Measurements from ENCODE around the gene ZNF470. TPM values are rescaled to one million over a fixed set of nuclear protein-coding genes. Genes with fewer than 3 reads are reported as not detected.

ZNF470 gene
- total RNA-seq, 4 donors from 2014 or later: 1.3 to 2.6 (median 1.9) TPM

GRCh38 chr19:56543776-56544175, 23.5 kb upstream of the ZNF470 start:
- WGBS, 2 donors: 94 to 98% methylated on average over 2 of the region's 2 CpGs
- H3K4me3 ChIP-seq (ENCODE audit: low read depth, poor library complexity, severe bottlenecking): no peak overlapping the region
- DNase-seq (ENCODE audit: low spot score in 2 of 2): no peak
- TF ChIP-seq, protein P1, sequence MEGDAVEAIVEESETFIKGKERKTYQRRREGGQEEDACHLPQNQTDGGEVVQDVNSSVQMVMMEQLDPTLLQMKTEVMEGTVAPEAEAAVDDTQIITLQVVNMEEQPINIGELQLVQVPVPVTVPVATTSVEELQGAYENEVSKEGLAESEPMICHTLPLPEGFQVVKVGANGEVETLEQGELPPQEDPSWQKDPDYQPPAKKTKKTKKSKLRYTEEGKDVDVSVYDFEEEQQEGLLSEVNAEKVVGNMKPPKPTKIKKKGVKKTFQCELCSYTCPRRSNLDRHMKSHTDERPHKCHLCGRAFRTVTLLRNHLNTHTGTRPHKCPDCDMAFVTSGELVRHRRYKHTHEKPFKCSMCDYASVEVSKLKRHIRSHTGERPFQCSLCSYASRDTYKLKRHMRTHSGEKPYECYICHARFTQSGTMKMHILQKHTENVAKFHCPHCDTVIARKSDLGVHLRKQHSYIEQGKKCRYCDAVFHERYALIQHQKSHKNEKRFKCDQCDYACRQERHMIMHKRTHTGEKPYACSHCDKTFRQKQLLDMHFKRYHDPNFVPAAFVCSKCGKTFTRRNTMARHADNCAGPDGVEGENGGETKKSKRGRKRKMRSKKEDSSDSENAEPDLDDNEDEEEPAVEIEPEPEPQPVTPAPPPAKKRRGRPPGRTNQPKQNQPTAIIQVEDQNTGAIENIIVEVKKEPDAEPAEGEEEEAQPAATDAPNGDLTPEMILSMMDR (IDR thresholded peaks at IDR 0.05): no peak
- no peak for TF ChIP-seq POLR2A (IDR thresholded peaks at IDR 0.05)
- intact Hi-C loops (cut with DNase I; ENCODE audit: low total_unique reads): no loop called here

DNA sequence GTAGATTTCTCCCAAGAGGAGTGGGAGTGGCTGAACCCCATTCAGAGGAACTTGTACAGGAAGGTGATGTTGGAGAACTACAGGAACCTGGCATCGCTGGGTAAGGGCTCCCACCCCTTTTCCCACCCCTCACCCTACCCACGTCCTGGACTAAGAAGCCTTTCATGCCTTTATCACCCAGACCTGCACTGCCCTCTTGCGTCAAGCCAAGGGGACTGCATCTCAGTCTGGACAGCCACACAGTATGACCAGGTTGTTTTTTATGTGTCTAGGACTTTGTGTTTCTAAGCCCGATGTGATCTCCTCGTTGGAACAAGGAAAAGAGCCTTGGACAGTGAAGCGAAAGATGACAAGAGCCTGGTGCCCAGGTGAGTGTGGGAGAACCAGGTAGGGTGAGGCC, 19.7 kb upstream of the ZNF470 start:
- intact Hi-C loops (cut with DNase I; ENCODE audit: low total_unique reads): no loop called here

GRCh38 chr19:56554272-56554869, 12.9 kb upstream of the ZNF470 start:
- intact Hi-C loops (cut with DNase I; ENCODE audit: low total_unique reads): no loop called here
- no peak overlapping the region for H3K4me3 ChIP-seq (ENCODE audit: low read depth, poor library complexity, severe bottlenecking)
- no peak for TF ChIP-seq POLR2A (IDR thresholded peaks at IDR 0.05)
- TF ChIP-seq, protein P1 (IDR thresholded peaks at IDR 0.05): no peak
- no peak for DNase-seq (ENCODE audit: low spot score in 2 of 2)
- 86 to 95% methylated on average over 6 of the region's 6 CpGs for WGBS, 2 donors

More for the DNA sequence above, 19.7 kb upstream of the ZNF470 start:
- TF ChIP-seq POLR2A (IDR thresholded peaks at IDR 0.05): no peak
- DNase-seq (ENCODE audit: low spot score in 2 of 2): no peak
- WGBS, 2 donors: 68% methylated on average over 6 of the region's 6 CpGs
- no peak overlapping the region for H3K4me3 ChIP-seq (ENCODE audit: low read depth, poor library complexity, severe bottlenecking)

DNA sequence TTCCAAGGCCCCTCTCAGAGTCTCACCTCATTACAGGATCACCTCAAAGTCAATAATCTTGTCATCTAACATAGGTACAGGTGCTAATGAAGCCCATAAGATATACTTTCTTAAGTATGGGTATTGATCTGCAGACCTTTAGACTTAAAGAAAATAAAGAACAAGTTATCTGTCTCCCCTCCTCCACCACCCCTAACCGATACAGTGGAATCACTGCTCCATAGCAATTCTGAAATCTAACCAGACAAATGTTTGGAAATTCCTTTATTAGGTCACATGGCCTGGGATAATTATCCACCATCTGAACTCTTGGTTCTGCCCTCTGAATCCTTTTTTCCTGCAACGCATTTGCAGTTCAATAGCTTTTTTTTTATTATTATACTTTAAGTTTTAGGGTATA, 4.5 kb upstream of the ZNF470 start:
- no peak for DNase-seq (ENCODE audit: low spot score in 2 of 2)
- intact Hi-C loops (cut with DNase I; ENCODE audit: low total_unique reads): no loop called here
- no peak for TF ChIP-seq POLR2A (IDR thresholded peaks at IDR 0.05)
- TF ChIP-seq, protein P1 (IDR thresholded peaks at IDR 0.05): no peak
- WGBS, 2 donors: 96 to 97% methylated on average over 2 of the region's 2 CpGs
- no peak overlapping the region for H3K4me3 ChIP-seq (ENCODE audit: low read depth, poor library complexity, severe bottlenecking)

GRCh38 chr19:56566904-56567273, 379 bp upstream of the ZNF470 start:
- WGBS, 2 donors: 1% methylated on average over 19 to 23 of the region's 23 CpGs
- TF ChIP-seq POLR2A (IDR thresholded peaks at IDR 0.05): no peak
- TF ChIP-seq, protein P1 (IDR thresholded peaks at IDR 0.05): no peak
- peak overlapping the region; percentile 85 for H3K4me3 ChIP-seq (ENCODE audit: low read depth, poor library complexity, severe bottlenecking)
- intact Hi-C loops (cut with DNase I; ENCODE audit: low total_unique reads): no loop called here
- DNase-seq (ENCODE audit: low spot score in 2 of 2): peak; percentile 37 to 87

GRCh38 chr19:56572589-56572988, 5.3 kb downstream of the ZNF470 start:
- 50% methylated on average over 2 of the region's 2 CpGs for WGBS, 2 donors
- no peak for TF ChIP-seq POLR2A (IDR thresholded peaks at IDR 0.05)
- TF ChIP-seq, protein P1 (IDR thresholded peaks at IDR 0.05): no peak
- DNase-seq (ENCODE audit: low spot score in 2 of 2): no peak
- no peak overlapping the region for H3K4me3 ChIP-seq (ENCODE audit: low read depth, poor library complexity, severe bottlenecking)
- intact Hi-C loops (cut with DNase I; ENCODE audit: low total_unique reads): no loop called here

All from lower leg skin (tissue), 4 donors.